GM19463 (cell line): ENCODE results near the gene IDH1.
A peak's percentile ranks its signal among the peaks of the same experiment; 100 is the strongest.
"Not testable (repeated sequence)": the region's sequence is repeated elsewhere in the genome, so short reads cannot be mapped to it uniquely, and the experiment has no call there.

Experiments
- ATAC-seq: cut with Tn5 transposase; IDR thresholded peaks from one replicate; pipeline ENCODE4 v1.9.1; 2021; ENCODE audit warnings: mild to moderate bottlenecking, moderate library complexity; ENCODE audit not compliant: unreplicated experiment

IDH1 gene

GRCh38 chr2:208254871-208255556 lies at the start of gene IDH1:
Gene IDH1 (minus strand): TSS chr2:208255071. CDS start chr2:208251551, 3,520 bp downstream.
- ATAC-seq: peak; percentile 60

GRCh38 chr2:208304157-208304556 lies 49.3 kb upstream of the IDH1 start:
- ATAC-seq: no peak

- no peak for ATAC-seq
These were observed 46.2 kb upstream of the IDH1 start for GRCh38 chr2:208300847-208301618.

GRCh38 chr2:208297961-208298360 lies 43.1 kb upstream of the IDH1 start:
- ATAC-seq: no peak

- ATAC-seq: no peak
These were observed 41.7 kb upstream of the IDH1 start for GRCh38 chr2:208296610-208297009.

- ATAC-seq: no peak
These were observed 41.0 kb upstream of the IDH1 start for GRCh38 chr2:208295834-208296233.

GRCh38 chr2:208294482-208295024 lies 39.7 kb upstream of the IDH1 start:
- ATAC-seq: peak; percentile 75

- ATAC-seq: no peak
These were observed 31.0 kb upstream of the IDH1 start for GRCh38 chr2:208285853-208286252.

- peak; percentile 80 for ATAC-seq
These were observed 26.1 kb upstream of the IDH1 start for GRCh38 chr2:208280933-208281332.

GRCh38 chr2:208280234-208280633 lies 25.4 kb upstream of the IDH1 start:
- peak; percentile 51 for ATAC-seq

GRCh38 chr2:208279236-208279635 lies 24.4 kb upstream of the IDH1 start:
- ATAC-seq: no peak

- no peak for ATAC-seq
These were observed 23.7 kb upstream of the IDH1 start for GRCh38 chr2:208278549-208278948.

GRCh38 chr2:208274748-208275147 lies 19.9 kb upstream of the IDH1 start:
- no peak for ATAC-seq

- ATAC-seq: no peak
These were observed 14.2 kb upstream of the IDH1 start for GRCh38 chr2:208269091-208269490.

GRCh38 chr2:208268156-208268952 lies 13.5 kb upstream of the IDH1 start:
- no peak for ATAC-seq

- ATAC-seq: not testable (repeated sequence)
These were observed 12.7 kb upstream of the IDH1 start for GRCh38 chr2:208267526-208267925.

- ATAC-seq: no peak
These were observed 12.1 kb upstream of the IDH1 start for GRCh38 chr2:208266936-208267335.

- ATAC-seq: peak; percentile 1
These were observed 11.7 kb upstream of the IDH1 start for GRCh38 chr2:208266553-208266893.

- ATAC-seq: peak; percentile 78
These were observed 11.1 kb upstream of the IDH1 start, which contains the start of gene PIKFYVE for GRCh38 chr2:208265801-208266552. Gene PIKFYVE (plus strand): TSS chr2:208266255. CDS start chr2:208271520, 5,265 bp downstream.

GRCh38 chr2:208265371-208265800 lies 10.5 kb upstream of the IDH1 start:
- peak; percentile 34 for ATAC-seq
